T-helper 2 cell treated with Interferon-gamma antibody and Interleukin-4, amounts not matched to agents 100 ng/mL and 5 ng/mL, for 36 hours (primary cell): ENCODE results near the gene KDM1A. TPM values are rescaled to one million over a fixed set of nuclear protein-coding genes. Genes with fewer than 3 reads are reported as not detected.
"Not testable (repeated sequence)": the region's sequence is repeated elsewhere in the genome, so short reads cannot be mapped to it uniquely, and the experiment has no call there.

Experiments used
- intact Hi-C: fragments of 100-400 bp; cut with micrococcal nuclease; formaldehyde crosslinking; loops from one replicate; pipeline ENCODE4 v1.15.1; 2023
- total RNA-seq: library from RNA; stranded (reverse); gene quantifications from 2 replicates; pipeline ENCODE4 v1.2.3, GENCODE V29; 2022

The KDM1A gene
- total RNA-seq, 1 donor from 2014 or later: 58.9 TPM

DNA sequence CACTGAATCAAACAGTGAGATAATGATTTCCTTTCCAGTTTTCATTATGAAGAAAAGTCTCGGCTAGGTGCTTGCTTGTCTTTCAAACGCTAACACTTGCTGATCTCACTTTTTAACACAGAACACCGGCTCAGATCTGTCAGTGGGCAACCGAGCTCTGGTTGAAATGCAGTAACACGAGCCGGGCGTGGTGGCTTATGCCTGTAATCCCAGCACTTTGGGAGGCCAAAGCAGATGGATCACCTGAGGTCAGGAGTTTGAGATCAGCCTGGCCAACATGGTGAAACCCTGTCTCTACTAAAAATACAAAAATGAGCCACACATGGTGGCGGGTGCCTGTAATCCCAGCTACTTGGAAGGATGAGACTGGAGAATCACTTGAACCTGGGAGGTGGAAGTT is 9.2 kb upstream of the KDM1A start:
- intact Hi-C loops: not testable (repeated sequence)

DNA sequence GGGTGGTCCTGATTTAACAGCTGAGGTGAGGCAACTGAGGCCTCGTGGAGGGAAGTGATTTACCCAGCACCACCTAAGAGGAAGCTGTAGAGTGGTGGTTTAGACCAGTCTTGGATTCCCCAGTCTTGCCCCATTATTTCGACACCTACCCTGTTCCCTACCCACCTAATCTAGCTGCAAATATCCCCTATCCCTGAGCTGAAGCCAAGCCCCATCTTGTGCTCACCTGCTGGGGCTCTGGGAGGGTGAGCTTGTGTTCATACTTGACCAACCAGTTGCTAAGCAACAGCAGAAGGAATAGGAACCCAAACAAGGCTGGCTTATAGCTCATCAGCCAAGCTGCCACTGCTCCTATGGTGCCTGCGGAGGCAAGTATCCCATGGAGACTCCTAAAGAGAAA is 5.6 kb upstream of the KDM1A start:
- intact Hi-C loops: no loop called here

DNA sequence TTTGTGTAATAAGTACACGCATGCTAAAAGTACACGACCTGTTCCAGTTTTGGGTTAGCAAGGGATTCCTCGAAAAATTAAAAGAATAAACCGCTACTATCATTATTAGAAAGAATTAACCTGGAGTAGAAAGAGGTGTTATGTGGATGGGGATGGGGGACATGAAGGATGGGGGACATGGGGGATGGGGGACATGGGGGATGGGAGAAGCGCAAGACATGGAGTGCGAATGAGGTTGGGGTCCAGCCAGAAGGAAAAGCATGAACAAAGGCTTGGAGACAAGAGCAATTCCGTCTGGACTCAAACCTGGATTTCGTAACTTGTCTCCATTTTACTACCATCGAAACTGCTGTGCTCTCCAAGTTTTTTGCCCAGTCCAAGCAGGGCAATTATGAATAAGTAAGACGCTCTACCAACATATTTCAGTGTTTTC is 591 bp upstream of the KDM1A start:
- intact Hi-C loops: no loop called here

DNA sequence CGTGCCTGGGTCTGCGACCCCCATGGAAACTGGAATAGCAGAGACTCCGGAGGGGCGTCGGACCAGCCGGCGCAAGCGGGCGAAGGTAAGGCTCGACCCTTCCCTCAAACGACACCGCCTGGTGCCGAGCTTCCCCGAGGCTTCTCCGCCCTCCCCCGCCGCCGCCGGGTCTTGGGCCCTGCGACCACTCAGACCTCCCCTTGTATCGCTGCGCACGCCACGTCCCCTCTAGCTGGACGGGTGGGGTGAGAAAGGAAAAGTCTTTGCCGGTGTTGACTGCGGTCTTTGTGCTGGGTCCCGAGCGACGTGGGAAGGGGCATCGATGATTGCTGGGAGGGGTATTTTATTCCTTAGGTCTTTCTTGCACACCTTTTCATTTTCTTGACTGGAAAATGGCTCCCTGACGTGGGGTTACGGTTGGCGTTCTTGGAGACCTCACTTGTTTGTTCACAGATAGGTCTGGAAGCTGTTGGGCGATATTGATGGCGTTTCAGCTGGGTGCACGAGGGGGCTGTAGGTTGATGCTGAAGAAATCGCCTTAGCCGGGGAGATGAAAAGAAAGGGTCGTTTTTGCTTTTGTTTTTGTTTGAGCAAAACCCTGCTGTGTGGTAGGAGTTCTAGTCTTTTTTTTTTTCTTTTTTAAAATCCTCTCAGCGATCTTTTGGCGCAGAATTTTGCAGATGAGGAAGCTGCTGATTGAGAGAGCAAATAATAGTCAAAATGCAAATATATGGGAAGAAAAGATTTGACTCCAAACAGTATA is 776 bp downstream of the KDM1A start:
- intact Hi-C loops: loop anchor here (1.0 kb wide), 1 partner anchor 348 kb away; no protein-coding TSS in a partner anchor

DNA sequence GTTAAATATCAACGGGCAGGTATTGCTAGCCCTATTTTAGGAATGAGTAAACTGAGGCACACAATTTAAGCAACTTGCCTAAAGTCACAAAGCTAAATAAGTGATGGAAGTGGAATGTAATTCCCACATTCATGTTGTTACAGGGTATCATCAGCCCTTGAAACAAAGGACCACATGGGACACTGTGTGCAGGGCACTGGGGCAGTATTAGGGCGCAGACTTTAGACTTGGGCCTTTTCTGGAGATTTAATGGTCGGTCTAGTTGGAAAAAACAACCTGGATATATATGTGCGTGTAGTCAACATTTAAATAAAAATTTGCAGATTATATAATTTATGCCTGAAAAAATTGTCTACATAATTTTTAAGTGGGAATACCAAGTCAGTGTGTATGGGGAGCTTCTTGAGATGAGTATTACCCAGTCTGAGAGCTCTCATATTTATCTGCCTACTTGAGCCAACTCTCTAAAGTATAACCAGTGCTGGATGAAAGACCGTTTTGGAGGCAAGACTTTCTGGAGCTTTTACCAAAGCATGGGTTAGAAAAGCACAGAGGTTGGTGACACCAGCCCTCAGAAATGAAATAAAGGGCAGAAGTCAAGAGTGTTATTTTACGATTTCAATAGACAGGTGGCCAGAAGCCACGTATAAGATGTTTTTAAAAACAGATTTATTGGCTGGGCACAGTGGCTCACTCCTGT is 1.6 kb downstream of the KDM1A start:
- intact Hi-C loops: loop anchor here (1.0 kb wide), 1 partner anchor 347 kb away; no protein-coding TSS in a partner anchor

DNA sequence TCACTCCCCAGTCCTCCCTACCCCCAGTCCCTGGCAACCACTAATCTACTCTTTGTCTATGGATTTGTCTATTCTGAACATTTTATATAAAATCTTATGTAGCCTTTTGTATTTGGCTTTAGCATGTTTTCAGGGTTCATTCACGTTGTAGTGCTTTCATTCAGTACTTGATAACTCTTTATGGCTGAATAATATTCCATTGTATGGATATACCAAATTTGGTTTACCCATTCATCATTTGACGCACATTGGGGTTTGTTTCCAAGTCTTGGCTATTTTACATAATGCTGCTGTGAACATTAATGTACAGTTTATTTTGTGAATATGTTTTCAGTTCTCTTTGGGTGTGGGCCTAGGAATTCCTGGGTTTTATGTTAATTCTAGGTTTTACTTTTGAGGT is 2.6 kb downstream of the KDM1A start:
- intact Hi-C loops: no loop called here

DNA sequence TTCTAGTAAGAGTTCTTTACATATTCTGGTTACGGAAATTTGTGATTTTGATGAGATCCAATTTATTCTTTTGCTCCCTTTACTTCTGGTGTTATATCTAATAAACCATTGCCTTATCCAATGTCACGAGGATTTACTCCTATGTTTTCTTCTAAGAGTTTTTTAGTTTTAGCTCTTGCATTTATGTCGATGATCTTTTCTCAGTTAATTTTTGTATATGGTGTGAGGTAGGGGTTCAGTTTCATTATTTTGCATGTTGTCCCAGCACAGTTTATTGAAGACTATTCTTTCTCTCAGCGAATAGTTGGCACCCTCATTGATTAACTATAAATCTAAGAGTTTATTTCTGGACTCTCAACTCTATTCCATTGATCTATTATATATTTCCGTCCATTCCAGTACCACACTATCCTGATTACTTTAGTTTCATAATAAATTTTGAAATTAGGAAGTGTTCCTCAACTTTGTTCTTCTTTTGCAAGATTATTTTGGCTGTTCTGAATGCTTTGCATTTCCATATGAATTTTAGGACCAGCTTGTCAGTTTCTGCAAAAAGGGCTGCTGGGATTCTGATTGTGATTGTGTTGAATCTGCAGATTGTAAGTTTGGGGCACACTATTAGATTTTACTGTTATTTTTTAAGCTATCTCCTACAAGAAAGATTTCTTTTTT is 4.0 kb downstream of the KDM1A start:
- intact Hi-C loops: no loop called here

DNA sequence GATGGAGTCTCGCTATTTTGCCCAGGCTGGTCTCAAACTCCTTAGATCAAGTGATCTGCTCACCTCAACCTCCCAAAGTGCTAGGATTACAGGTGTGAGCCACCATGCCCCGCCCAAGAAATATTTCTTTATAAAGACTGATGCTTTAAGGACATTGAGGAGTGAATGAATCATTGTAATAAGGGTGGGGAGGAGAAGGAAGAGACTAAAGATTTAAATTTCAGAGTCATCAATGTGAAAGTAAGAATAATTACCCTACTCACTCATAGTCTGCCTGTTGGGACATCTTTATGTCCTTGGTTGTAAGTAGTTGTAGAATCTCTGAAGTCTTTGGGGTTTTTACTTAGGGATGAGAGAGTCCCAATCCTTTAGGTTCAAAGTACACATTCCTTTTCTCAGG is 7.3 kb downstream of the KDM1A start:
- intact Hi-C loops: no loop called here

DNA sequence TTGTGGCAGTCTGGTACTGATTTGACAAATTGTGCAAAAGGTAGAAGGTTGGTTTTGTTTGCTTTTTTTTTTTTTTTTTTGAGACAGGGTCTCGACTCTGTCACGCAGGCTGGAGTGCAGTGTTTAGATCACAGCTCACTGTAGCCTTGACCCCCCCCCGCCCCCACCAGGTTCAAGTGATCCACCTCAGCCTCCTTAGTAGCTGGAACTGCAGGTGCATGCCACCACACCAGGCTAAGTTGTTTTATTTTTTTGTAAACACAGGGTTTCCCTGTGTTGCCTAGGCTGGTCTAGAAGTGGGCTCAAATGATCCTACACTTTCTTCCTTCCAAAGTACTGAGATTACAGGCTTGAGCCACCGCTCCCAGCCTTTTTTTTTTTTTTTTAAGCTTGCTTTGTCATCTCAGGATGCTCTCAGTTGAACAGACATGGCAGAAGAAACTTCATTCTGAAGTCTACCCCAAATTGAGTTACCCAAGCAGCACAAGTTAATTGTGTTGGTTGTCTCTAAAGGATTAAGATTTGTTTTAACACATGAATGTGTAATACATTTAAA is 8.2 kb downstream of the KDM1A start:
- intact Hi-C loops: no loop called here

DNA sequence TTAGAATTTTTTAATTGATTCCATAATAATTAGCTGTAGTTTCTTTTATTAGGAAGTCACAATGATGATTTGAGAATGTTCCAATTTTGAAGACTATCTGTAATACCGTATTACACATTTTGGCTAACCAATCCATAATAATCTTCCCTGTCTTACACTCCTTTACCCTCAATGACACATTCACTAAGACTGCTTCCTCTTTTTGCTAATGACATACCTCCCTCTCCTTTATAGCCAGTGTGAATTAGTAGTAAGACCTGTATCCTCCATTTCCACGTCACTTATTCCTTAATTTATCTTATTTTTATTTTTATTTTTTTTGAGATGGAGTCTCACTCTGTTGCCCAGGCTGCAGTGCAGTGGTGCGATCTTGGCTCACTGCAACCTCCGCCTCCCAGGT is 10.1 kb downstream of the KDM1A start:
- intact Hi-C loops: no loop called here

DNA sequence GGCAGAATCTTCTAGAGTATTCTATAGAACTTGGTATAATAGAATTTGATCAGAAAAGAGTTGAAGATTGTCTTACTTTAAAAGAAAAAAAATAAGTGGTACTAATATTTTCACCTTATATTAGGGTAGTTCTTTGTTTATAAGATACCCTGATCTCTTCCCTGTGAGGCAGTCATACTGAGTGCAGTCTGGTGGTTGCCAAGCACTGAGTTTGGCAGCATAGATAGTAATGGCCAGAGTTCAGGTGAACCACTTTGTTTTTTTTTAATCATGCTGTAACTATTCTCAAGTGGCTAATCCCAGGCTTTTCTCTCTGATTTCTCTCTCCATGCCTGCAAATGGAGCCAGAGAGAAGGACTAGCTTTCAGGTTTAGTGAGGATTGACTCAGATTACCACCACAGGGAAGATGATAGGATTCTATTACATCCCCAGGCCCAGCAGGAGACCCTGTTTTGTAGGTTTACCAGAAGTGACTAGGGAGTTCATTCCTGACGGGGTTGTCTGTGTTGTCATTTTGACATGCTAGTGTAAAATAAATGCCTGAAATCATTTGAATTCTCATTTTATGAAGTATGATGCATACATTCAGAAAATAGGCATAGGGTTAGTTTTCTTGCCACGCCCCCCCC is 16.7 kb downstream of the KDM1A start:
- intact Hi-C loops: no loop called here

DNA sequence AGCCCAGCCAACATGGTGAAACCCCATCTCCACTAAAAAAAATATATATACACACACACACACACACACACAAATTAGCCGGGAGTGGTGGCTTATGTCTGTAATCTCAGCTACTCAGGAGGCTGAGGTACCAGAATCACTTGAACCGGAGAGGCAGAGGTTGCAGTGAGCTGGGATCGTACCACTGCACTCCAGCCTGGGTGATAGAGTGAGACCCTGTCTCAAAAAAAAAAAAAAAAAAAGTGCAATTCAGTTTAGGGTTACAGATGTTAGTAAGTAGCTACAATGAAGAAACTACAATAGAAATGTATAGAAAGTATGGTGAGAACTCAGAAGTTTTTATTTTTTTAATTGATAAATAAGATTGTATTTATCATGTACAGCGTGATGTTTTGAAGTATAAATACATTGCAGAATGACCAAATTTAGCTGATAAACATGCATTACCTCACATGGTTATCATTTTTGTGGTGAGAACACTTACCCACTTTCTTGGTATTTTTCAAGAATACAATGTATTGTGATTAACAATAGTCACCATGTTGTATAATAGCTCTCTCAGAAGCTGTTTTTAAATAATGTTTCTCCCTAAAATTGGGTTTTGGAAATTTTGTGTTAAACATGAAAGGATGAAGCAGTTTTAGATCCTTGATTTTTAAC is 17.9 kb downstream of the KDM1A start:
- intact Hi-C loops: no loop called here

DNA sequence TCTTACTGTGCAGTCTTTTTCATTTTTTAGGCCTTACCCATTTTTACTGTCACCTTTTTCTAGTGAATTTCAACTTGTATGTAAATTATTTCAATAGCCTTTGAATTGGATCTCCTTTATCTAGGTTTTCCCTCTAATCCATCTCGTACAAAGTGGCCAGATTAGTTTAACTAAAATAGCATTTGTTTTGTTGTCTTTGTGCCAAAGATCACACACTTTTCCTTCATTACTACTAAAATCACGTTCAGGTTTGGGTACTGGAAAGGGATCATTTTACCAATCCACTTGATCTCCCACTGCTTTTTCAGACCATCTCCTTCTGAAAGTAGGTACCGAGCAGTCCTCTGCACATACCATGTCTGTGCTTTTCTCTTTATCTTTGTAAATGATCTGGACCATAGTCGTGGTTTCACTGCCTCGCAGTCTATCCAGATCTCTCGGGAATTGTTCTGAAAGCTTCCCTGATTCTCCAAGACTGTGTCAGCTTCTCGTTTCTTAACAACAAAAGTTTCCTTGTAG is 20.1 kb downstream of the KDM1A start:
- intact Hi-C loops: no loop called here

DNA sequence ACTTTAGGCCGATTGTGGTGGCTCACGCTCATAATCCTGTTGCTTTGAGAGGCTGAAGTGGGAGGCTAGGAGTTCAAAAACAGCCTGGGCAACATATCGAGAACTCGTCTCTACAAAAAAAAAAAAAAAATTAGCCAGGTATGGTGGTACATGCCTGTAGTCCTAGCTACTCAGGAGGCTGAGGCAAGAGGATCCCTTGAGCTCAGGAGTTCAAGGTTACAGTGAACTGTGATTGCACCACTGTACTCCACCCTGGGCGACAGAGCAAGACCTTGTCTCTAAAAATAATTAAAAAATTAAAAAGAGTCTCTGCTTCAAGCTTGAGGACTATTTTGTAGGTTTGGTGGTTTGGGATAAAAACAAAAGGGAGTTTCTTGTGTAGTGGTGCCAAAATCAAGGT is 21.2 kb downstream of the KDM1A start:
- intact Hi-C loops: no loop called here

DNA sequence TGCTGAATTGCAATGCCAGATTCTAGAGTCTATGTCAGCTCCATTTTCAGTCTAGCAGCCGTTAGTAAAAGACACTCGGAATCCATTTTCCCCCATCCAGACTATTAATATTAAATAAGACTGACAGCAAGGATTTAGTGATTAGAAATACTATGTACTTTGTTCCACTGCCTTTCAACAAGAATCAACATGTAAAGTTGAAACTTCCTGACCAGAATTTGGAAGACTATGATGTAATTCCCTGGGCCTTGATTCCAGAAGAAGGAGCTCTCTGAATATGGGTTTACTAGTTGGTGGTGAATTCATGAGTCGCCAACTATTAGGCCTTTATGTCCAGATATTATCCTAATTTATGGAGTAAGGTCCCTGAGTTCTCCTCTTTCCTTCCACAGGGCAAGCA is 24.8 kb downstream of the KDM1A start:
- intact Hi-C loops: no loop called here

DNA sequence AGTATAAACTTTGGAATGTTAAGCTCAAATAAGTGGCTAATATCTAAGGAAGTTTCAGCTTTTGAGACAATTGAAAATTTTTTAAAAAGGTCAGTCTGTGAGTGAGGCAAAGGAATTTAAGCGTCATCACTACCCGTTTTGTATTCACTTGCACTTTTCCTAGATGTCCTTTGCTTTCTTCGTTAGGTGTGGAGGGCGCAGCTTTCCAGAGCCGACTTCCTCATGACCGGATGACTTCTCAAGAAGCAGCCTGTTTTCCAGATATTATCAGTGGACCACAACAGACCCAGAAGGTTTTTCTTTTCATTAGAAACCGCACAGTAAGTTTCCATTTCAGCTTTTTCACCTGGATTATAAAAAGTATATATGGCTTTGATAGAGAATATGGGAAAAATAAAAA is 30.9 kb downstream of the KDM1A start:
- intact Hi-C loops: no loop called here

DNA sequence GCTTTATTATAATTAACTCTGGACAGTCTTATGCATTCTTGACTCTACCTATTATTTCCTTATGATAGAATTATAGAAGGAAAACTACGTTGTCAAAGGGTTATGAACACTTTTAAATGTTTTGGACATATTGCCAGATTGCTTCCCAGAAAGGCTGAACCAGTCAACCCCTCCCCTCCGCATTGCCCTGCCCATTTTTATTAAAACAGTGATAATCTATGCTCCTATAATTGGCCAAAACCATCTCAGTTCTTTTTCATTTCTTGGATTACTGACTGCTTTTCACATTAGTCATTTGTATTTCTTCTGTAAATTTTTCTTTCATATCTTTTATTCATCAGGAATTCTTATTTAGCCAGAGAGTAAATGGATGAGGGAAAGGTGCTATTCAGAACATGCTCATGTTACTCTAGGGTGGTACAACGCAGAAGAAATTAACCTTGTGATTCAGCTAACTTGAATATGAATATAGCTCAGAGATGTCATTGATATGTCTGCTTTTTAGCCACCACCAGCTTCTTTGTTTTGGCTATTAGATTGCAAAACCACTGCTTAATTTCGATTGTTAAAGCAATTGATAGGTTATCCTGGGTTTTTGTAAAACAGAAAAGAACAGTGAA is 32.1 kb downstream of the KDM1A start:
- intact Hi-C loops: no loop called here

DNA sequence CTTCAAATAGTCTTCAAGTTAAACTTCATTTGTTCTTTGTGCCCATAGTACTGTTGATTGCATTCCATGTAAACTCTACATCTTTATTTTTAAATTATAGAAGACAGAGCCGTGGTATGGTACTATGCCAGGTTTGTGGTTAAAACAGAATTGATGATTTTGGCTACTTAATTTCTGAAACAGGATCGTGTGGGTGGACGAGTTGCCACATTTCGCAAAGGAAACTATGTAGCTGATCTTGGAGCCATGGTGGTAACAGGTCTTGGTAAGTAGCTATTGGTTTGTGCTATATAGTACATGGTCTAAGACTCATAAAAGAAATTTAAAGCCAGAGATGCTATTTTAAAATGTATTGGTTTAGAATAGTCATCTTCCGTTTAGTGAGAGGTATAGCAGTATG is 38.0 kb downstream of the KDM1A start:
- intact Hi-C loops: no loop called here

DNA sequence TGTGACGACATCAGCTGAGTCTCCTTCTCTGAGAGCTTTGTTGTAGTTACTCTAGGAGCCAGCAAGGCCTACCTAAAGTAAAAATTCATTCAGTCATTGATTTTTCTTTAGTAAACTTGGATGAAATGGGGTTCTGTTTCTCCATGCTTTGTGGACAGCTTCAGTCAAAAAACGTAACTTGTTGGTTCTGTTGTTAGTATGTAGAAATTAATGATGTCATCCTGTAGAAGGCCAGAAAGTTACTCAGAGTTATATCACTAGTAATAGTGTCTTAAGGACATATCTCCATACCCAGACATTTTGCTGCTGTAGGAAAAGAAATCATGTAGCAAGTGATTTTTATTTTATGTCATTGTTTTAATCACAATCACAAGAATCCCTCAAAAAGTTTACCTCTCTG is 43.0 kb downstream of the KDM1A start:
- intact Hi-C loops: no loop called here

DNA sequence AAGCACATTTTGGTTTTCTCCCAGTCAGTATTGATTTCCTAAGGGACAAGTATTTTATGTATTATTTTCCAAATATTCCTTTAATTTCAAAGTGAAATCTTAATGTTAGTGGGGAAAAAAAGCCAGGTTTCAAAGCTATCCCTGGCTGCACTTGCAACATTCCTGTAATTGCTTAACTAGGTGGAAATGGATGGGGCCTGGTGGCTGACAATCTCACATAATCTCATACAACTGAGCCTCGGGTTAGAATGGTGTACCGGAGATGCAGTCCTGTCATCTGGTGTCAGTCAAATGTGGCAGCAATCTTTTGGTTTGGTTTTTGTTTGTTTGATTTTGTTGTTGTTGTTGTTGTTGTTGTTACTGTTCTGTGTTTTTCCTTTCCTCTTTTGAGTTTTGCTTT is 46.1 kb downstream of the KDM1A start:
- intact Hi-C loops: no loop called here
